Measurements from ENCODE around the gene C17orf50. TPM values are rescaled to one million over a fixed set of nuclear protein-coding genes. Genes with fewer than 3 reads are reported as not detected.

The C17orf50 gene
- total RNA-seq, 4 donors from 2014 or later, result not detected

GRCh38 chr17:35730400-35731005 is 30.2 kb upstream of the C17orf50 start:
- intact Hi-C loops (cut with DNase I; ENCODE audit: low total_unique reads) (loop anchor here (5.0 kb wide), 2 partner anchors 33 to 753 kb away; no protein-coding TSS in a partner anchor), in situ Hi-C loops (cut with MboI; ENCODE audit: low sequenced_read_pairs in 4 of 4) (loop anchor here in 1 of 4 donors (25.0 kb wide), 1 partner anchor 568 kb away; no protein-coding TSS in a partner anchor)
- TF ChIP-seq POLR2A (IDR thresholded peaks at IDR 0.05) (no peak), CTCF (IDR thresholded peaks at IDR 0.05 in 4 of 5, conservative IDR thresholded peaks at IDR 0.05 in 1 of 5) (no peak)
- no peak for DNase-seq
- peaks cover 25 to 28% of the 10 kb centered on the region in 2 donors for H3K4me1 ChIP-seq
- no peaks in the 10 kb centered on the region for H3K9me3 ChIP-seq
- no peak overlapping the region for H3K4me3 ChIP-seq
- ATAC-seq, result no peak
- H3K27ac ChIP-seq, result no peak overlapping the region
- H3K36me3 ChIP-seq, result peaks cover 0 to 7% of the 10 kb centered on the region in 2 donors
- H3K27me3 ChIP-seq, result no peaks in the 10 kb centered on the region

- intact Hi-C loops (cut with DNase I; ENCODE audit: low total_unique reads), result loop anchor here (5.0 kb wide), 2 partner anchors 34 to 754 kb away; no protein-coding TSS in a partner anchor
- ATAC-seq (peak; percentile 46 to 74), DNase-seq (peak in 1 of 2 donors; percentile 46)
- peak within 1 kb of the TSS; percentile 53 to 78 (median 66) for H3K4me3 ChIP-seq
- H3K36me3 ChIP-seq, result peaks cover 0 to 3% of the 10 kb centered on the region in 2 donors
- peaks cover 21 to 26% of the 10 kb centered on the region in 2 donors for H3K4me1 ChIP-seq
- peak within 1 kb of the TSS; percentile 55 to 80 (median 74) for H3K27ac ChIP-seq
- H3K9me3 ChIP-seq, result no peaks in the 10 kb centered on the region
- TF ChIP-seq CTCF (IDR thresholded peaks at IDR 0.05 in 4 of 5, conservative IDR thresholded peaks at IDR 0.05 in 1 of 5) (no peak), POLR2A (IDR thresholded peaks at IDR 0.05) (no peak)
- in situ Hi-C loops (cut with MboI; ENCODE audit: low sequenced_read_pairs in 4 of 4), result loop anchor here in 1 of 4 donors (25.0 kb wide), 1 partner anchor 569 kb away; no protein-coding TSS in a partner anchor
- H3K27me3 ChIP-seq, result no peaks in the 10 kb centered on the region
Measured at GRCh38 chr17:35731239-35731916, 29.3 kb upstream of the C17orf50 start, which contains the start of gene RASL10B. Gene RASL10B (plus strand): TSS chr17:35731639. CDS start chr17:35735185, 3,546 bp downstream.

GRCh38 chr17:35731917-35732805 is 28.5 kb upstream of the C17orf50 start:
- H3K4me3 ChIP-seq, result peak overlapping the region; percentile 53 to 78 (median 66)
- intact Hi-C loops (cut with DNase I; ENCODE audit: low total_unique reads) (loop anchor here (5.0 kb wide), 2 partner anchors 35 to 755 kb away; no protein-coding TSS in a partner anchor), in situ Hi-C loops (cut with MboI; ENCODE audit: low sequenced_read_pairs in 4 of 4) (loop anchor here in 1 of 4 donors (25.0 kb wide), 1 partner anchor 570 kb away; no protein-coding TSS in a partner anchor)
- ATAC-seq, result peak; percentile 19 to 44
- TF ChIP-seq POLR2A (IDR thresholded peaks at IDR 0.05), result no peak
- TF ChIP-seq CTCF (IDR thresholded peaks at IDR 0.05 in 4 of 5, conservative IDR thresholded peaks at IDR 0.05 in 1 of 5), result no peak
- peaks cover 13 to 18% of the 10 kb centered on the region in 2 donors for H3K4me1 ChIP-seq
- H3K27me3 ChIP-seq, result no peaks in the 10 kb centered on the region
- no peak for DNase-seq
- H3K36me3 ChIP-seq, result no peaks in the 10 kb centered on the region
- peak overlapping the region; percentile 55 to 80 (median 74) for H3K27ac ChIP-seq
- no peaks in the 10 kb centered on the region for H3K9me3 ChIP-seq

GRCh38 chr17:35732806-35733136 is 27.9 kb upstream of the C17orf50 start:
- DNase-seq, result no peak
- Histone ChIP-seq H3K4me3 (peak overlapping the region in 1 of 4 donors; percentile 53), H3K4me1 (peaks cover 8 to 17% of the 10 kb centered on the region in 2 donors), H3K9me3 (no peaks in the 10 kb centered on the region), H3K27ac (peak overlapping the region in 1 of 4 donors; percentile 69), H3K27me3 (no peaks in the 10 kb centered on the region), H3K36me3 (no peaks in the 10 kb centered on the region)
- TF ChIP-seq POLR2A (IDR thresholded peaks at IDR 0.05) (no peak), CTCF (IDR thresholded peaks at IDR 0.05 in 4 of 5, conservative IDR thresholded peaks at IDR 0.05 in 1 of 5) (no peak)
- intact Hi-C loops (cut with DNase I; ENCODE audit: low total_unique reads), result loop anchor here (5.0 kb wide), 2 partner anchors 35 to 755 kb away; no protein-coding TSS in a partner anchor
- in situ Hi-C loops (cut with MboI; ENCODE audit: low sequenced_read_pairs in 4 of 4), result loop anchor here in 1 of 4 donors (25.0 kb wide), 1 partner anchor 570 kb away; no protein-coding TSS in a partner anchor
- no peak for ATAC-seq
